Thyroid gland (tissue), 4 donors: ENCODE measurements around the gene MGST3. TPM values are rescaled to one million over a fixed set of nuclear protein-coding genes. Genes with fewer than 3 reads are reported as not detected.
"Not testable (repeated sequence)": the region's sequence is repeated elsewhere in the genome, so short reads cannot be mapped to it uniquely, and the experiment has no call there.

Experiments used
- DNase-seq, 2 donors: peaks; one replicate each; pipeline ENCODE4 v3.0.0-alpha.2; 2019
- H3K27ac ChIP-seq, 3 donors: fragments of 200-600 bp; sonication (generic); 1 replicate in 2 of 3; 2 replicates in 1 of 3; pipeline ENCODE4 v1.5.1; 2016 to 2019; ENCODE audit warnings: mild to moderate bottlenecking in 1 of 3, moderate library complexity in 1 of 3
- H3K27me3 ChIP-seq: fragments of 200-600 bp; sonication (generic); one replicate; pipeline ENCODE4 v1.5.1; 2019
- H3K36me3 ChIP-seq, 2 donors: fragments of 200-600 bp; sonication (generic); one replicate each; pipeline ENCODE4 v1.5.1; 2016 to 2019
- H3K4me1 ChIP-seq, 2 donors: fragments of 200-600 bp; sonication (generic); one replicate each; pipeline ENCODE4 v1.5.1; 2017 to 2019
- H3K4me3 ChIP-seq, 3 donors: fragments of 200-600 bp; sonication (generic); replicated peaks in 1 of 3; 1 replicate in 2 of 3; 2 replicates in 1 of 3; pipeline ENCODE4 v1.5.1; 2016; ENCODE audit warnings: mild to moderate bottlenecking in 1 of 3
- H3K9me3 ChIP-seq: fragments of 200-600 bp; sonication (generic); one replicate; pipeline ENCODE4 v1.5.1; 2017
- POLR2A ChIP-seq, 2 donors: fragments of 450-650 bp; IDR thresholded peaks; one replicate each; pipeline ENCODE4 v1.6.1; 2017; ENCODE audit warnings: antibody characterized with exemption in 2 of 2, mild to moderate bottlenecking in 2 of 2, moderate library complexity in 1 of 2
- WGBS, 2 donors: methylation state at CpG; one replicate each; pipeline ENCODE4 v1.1.5; 2017; 5-methylcytosine and 5-hydroxymethylcytosine counted together
- intact Hi-C: fragments of 100-400 bp; cut with DNase I; formaldehyde crosslinking; loops from one replicate; pipeline ENCODE4 v1.15.1; 2023
- total RNA-seq, 4 donors: library from RNA; depleted of rRNA; stranded (reverse); fragments of >200 nt; gene quantifications; one replicate each; pipeline ENCODE4 v1.2.3, GENCODE V29; 2016
- TF ChIP-seq, protein P1 (sequence below), 6 experiments: fragments of 200-600 bp in 3 of 6; fragments of 450-650 bp in 3 of 6; sonication (generic) in 3 of 6; IDR thresholded peaks; one replicate each; pipeline ENCODE4 v1.5.1; 2016 to 2019; ENCODE audit warnings: antibody characterized with exemption in 6 of 6, mild to moderate bottlenecking in 2 of 6, inconsistent platforms in 1 of 6, moderate library complexity in 1 of 6

MGST3 gene
- total RNA-seq, 4 donors from 2014 or later = 146 to 366 (median 307) TPM

GRCh38 chr1:165650981-165651625 is 20.1 kb downstream of the MGST3 start:
- Histone ChIP-seq H3K4me1 (peaks cover 8 to 16% of the 10 kb centered on the region in 2 donors), H3K27ac (no peak overlapping the region), H3K27me3 (no peaks in the 10 kb centered on the region), H3K36me3 (peaks cover 22 to 26% of the 10 kb centered on the region in 2 donors), H3K9me3 (no peaks in the 10 kb centered on the region), H3K4me3 (no peak overlapping the region)
- TF ChIP-seq POLR2A (IDR thresholded peaks at IDR 0.05) = no peak
- TF ChIP-seq, protein P1, sequence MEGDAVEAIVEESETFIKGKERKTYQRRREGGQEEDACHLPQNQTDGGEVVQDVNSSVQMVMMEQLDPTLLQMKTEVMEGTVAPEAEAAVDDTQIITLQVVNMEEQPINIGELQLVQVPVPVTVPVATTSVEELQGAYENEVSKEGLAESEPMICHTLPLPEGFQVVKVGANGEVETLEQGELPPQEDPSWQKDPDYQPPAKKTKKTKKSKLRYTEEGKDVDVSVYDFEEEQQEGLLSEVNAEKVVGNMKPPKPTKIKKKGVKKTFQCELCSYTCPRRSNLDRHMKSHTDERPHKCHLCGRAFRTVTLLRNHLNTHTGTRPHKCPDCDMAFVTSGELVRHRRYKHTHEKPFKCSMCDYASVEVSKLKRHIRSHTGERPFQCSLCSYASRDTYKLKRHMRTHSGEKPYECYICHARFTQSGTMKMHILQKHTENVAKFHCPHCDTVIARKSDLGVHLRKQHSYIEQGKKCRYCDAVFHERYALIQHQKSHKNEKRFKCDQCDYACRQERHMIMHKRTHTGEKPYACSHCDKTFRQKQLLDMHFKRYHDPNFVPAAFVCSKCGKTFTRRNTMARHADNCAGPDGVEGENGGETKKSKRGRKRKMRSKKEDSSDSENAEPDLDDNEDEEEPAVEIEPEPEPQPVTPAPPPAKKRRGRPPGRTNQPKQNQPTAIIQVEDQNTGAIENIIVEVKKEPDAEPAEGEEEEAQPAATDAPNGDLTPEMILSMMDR (IDR thresholded peaks at IDR 0.05) = no peak
- WGBS, 2 donors = 85 to 93% methylated on average over 9 of the region's 9 CpGs
- intact Hi-C loops = no loop called here
- no peak for DNase-seq

DNA sequence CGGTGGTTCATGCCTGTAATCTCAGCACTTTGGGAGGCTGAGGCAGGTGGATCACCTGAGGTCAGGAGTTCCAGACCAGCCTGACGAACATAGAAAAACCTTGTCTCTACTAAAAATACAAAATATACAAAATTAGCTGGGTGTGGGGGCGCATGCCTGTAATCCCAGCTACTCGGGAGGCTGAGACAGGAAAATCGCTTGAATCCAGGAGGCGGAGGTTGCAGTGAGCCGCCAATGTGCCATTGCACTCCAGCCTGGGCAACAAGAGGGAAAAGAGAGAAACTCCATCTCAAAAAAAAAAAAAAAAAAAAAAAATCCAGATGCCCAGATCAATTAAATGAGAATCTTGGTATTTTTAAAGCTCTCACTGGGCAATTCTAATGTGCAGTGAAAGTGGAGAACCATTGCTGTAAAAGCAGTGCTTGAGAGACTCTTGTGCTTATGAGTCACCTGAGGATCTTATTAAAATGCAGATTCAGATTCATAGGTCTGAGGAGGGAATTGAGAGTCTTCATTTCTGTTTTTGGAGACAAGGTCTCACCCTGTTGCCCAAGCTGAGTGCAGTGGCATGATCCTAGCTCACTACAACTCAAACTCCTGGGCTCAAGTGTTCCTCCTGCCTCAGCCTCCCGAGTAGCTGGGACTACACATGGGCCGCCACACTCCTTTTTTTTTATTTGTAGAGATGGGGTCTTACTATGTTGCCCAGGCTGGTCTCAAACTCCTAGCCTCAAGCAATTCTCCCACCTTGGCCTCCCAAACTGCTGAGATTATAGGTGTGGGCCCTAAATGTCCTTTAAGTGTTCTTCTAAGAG is 27.9 kb downstream of the MGST3 start:
- H3K4me3 ChIP-seq, intact Hi-C loops, H3K27me3 ChIP-seq, DNase-seq, H3K9me3 ChIP-seq, H3K4me1 ChIP-seq: not testable (repeated sequence)
- Histone ChIP-seq H3K36me3 (peaks cover 18 to 43% of the 10 kb centered on the region in 2 donors), H3K27ac (peak overlapping the region in 1 of 3 donors; percentile 50)
- WGBS, 2 donors = 96 to 97% methylated on average over 9 of the region's 9 CpGs

DNA sequence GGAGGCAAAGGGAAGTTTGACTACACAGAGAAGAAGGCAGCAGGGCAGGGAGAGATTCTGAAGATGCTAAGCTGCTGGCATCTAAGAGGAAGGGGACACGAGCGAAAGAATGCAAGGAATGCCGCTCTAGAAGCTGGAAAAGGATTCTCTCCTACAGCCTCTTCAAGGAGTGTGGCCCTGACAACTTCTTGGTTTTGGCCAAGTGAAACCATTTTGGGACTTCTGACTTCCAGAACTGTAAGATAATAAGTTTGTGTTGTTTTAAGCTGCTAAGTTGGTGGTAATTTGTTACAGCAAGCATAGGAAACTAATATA is 28.5 kb downstream of the MGST3 start:
- WGBS, 2 donors = 55 to 70% methylated on average over 3 of the region's 3 CpGs
- Histone ChIP-seq H3K4me1 (peaks cover 0 to 7% of the 10 kb centered on the region in 2 donors), H3K27me3 (no peaks in the 10 kb centered on the region), H3K9me3 (no peaks in the 10 kb centered on the region), H3K4me3 (no peak overlapping the region), H3K36me3 (peaks cover 12 to 48% of the 10 kb centered on the region in 2 donors), H3K27ac (peak overlapping the region in 1 of 3 donors; percentile 50)
- TF ChIP-seq, protein P1 (IDR thresholded peaks at IDR 0.05) = no peak
- TF ChIP-seq POLR2A (IDR thresholded peaks at IDR 0.05) = no peak
- no peak for DNase-seq
- intact Hi-C loops = no loop called here

- peaks cover 5 to 42% of the 10 kb centered on the region in 2 donors for H3K36me3 ChIP-seq
- intact Hi-C loops = no loop called here
- H3K9me3 ChIP-seq = no peaks in the 10 kb centered on the region
- no peak overlapping the region for H3K27ac ChIP-seq
- peaks cover 9 to 17% of the 10 kb centered on the region in 2 donors for H3K4me1 ChIP-seq
- H3K4me3 ChIP-seq = no peak overlapping the region
- no peaks in the 10 kb centered on the region for H3K27me3 ChIP-seq
- TF ChIP-seq, protein P1 (IDR thresholded peaks at IDR 0.05) = no peak
- no peak for TF ChIP-seq POLR2A (IDR thresholded peaks at IDR 0.05)
- WGBS, 2 donors = 79 to 88% methylated on average over 2 of the region's 2 CpGs
- no peak for DNase-seq
Observed at GRCh38 chr1:165661703-165662102, 30.7 kb downstream of the MGST3 start.

- Histone ChIP-seq H3K36me3 (peaks cover 5 to 44% of the 10 kb centered on the region in 2 donors), H3K27ac (no peak overlapping the region)
- intact Hi-C loops = no loop called here
Observed at GRCh38 chr1:165662186-165662585, 31.2 kb downstream of the MGST3 start.

More at GRCh38 chr1:165662186-165662585, 31.2 kb downstream of the MGST3 start:
- 88 to 92% methylated on average over 3 of the region's 3 CpGs for WGBS, 2 donors
- Histone ChIP-seq H3K4me3 (no peak overlapping the region), H3K27me3 (no peaks in the 10 kb centered on the region), H3K9me3 (no peaks in the 10 kb centered on the region), H3K4me1 (peaks cover 13 to 22% of the 10 kb centered on the region in 2 donors)
- DNase-seq = no peak
- TF ChIP-seq POLR2A (IDR thresholded peaks at IDR 0.05) = no peak
- TF ChIP-seq, protein P1 (IDR thresholded peaks at IDR 0.05) = no peak
